ENCODE measurements around the gene RARB. TPM values are rescaled to one million over a fixed set of nuclear protein-coding genes. Genes with fewer than 3 reads are reported as not detected.

Gene RARB
- polyA plus RNA-seq, 1 experiment: 7.8 TPM

DNA sequence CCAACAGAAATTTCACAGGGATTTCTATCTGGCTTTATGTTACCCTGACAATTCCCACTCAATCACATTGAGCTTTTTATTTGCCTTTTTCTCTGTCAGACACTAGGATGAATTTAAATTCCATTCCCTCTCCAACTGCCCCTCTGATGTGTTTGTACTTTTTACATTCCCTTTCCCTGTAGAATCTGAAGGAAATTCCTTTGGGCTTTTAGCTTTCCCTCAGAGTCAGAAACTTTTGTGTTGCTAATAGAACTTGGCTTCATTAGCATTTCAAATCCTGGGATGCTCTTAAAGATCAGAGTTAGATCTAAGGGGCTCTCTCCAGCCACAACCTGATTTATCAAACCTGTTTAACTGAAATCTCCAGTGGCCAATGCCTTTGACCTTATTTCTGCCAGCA lies 7.9 kb upstream of the RARB start:
- TF ChIP-seq, protein P1, sequence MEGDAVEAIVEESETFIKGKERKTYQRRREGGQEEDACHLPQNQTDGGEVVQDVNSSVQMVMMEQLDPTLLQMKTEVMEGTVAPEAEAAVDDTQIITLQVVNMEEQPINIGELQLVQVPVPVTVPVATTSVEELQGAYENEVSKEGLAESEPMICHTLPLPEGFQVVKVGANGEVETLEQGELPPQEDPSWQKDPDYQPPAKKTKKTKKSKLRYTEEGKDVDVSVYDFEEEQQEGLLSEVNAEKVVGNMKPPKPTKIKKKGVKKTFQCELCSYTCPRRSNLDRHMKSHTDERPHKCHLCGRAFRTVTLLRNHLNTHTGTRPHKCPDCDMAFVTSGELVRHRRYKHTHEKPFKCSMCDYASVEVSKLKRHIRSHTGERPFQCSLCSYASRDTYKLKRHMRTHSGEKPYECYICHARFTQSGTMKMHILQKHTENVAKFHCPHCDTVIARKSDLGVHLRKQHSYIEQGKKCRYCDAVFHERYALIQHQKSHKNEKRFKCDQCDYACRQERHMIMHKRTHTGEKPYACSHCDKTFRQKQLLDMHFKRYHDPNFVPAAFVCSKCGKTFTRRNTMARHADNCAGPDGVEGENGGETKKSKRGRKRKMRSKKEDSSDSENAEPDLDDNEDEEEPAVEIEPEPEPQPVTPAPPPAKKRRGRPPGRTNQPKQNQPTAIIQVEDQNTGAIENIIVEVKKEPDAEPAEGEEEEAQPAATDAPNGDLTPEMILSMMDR (IDR thresholded peaks at IDR 0.05; ENCODE audit: insufficient read depth, low read depth, low read length): no peak
- Histone ChIP-seq H3K4me3 (ENCODE audit: low read depth, low read length) (no peak overlapping the region), H3K27me3 (ENCODE audit: control insufficient read depth, insufficient read depth, low read length) (no peaks in the 10 kb centered on the region), H3K36me3 (ENCODE audit: control insufficient read depth, insufficient read depth, low read length) (no peaks in the 10 kb centered on the region)
- ChIA-PET POLR2A (no interaction called here), CTCF (interaction anchor here (1.1 kb wide), 2 partner anchors 10 to 176 kb away, joined by 3 read pairs; no protein-coding TSS in a partner anchor)
- DNase-seq (ENCODE audit: low read depth): no peak

DNA sequence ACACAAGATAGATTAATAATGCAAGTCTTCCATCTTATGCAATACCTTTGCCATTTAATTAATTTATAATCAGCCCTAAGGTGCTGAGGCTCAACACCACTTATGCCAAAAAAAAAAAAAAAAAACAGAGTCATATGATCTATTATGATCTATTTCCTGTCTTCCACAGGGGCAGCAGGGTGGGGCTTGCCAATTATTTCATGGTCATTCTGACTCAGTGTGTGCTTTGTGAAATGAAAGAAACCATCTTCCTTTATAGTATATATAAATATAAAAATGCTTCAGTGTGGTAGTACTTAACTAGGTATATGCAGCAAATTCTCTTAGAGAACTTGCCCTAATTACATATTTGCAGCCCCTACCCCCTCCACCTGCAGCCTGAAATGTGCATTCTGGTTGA lies 7.2 kb upstream of the RARB start:
- Histone ChIP-seq H3K4me3 (ENCODE audit: low read depth, low read length) (no peak overlapping the region), H3K36me3 (ENCODE audit: control insufficient read depth, insufficient read depth, low read length) (no peaks in the 10 kb centered on the region), H3K27me3 (ENCODE audit: control insufficient read depth, insufficient read depth, low read length) (no peaks in the 10 kb centered on the region)
- ChIA-PET CTCF (no interaction called here), POLR2A (no interaction called here)
- TF ChIP-seq, protein P1 (IDR thresholded peaks at IDR 0.05; ENCODE audit: insufficient read depth, low read depth, low read length): no peak
- no peak for DNase-seq (ENCODE audit: low read depth)

DNA sequence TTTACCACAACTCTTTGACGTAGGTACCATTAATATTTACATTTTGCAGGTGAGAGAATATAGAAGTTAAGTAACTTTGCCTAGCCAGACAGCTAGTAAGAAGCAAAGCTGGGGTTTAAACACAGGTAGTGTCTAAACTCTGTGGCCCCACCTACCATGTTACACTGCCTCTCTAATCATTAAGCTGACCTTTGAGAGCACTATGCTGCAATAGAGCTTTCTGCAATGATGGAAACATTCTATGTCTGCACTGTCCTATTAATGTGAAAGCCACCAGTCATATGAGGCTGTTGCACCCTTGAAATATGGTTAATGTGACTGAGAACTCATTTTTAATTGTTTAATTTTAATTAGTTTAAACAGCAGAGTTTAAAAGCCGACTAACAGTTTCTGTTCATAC lies 6.3 kb upstream of the RARB start:
- Histone ChIP-seq H3K36me3 (ENCODE audit: control insufficient read depth, insufficient read depth, low read length) (no peaks in the 10 kb centered on the region), H3K27me3 (ENCODE audit: control insufficient read depth, insufficient read depth, low read length) (no peaks in the 10 kb centered on the region), H3K4me3 (ENCODE audit: low read depth, low read length) (no peak overlapping the region)
- ChIA-PET POLR2A (no interaction called here), CTCF (no interaction called here)
- DNase-seq (ENCODE audit: low read depth): no peak
- TF ChIP-seq, protein P1 (IDR thresholded peaks at IDR 0.05; ENCODE audit: insufficient read depth, low read depth, low read length): no peak

DNA sequence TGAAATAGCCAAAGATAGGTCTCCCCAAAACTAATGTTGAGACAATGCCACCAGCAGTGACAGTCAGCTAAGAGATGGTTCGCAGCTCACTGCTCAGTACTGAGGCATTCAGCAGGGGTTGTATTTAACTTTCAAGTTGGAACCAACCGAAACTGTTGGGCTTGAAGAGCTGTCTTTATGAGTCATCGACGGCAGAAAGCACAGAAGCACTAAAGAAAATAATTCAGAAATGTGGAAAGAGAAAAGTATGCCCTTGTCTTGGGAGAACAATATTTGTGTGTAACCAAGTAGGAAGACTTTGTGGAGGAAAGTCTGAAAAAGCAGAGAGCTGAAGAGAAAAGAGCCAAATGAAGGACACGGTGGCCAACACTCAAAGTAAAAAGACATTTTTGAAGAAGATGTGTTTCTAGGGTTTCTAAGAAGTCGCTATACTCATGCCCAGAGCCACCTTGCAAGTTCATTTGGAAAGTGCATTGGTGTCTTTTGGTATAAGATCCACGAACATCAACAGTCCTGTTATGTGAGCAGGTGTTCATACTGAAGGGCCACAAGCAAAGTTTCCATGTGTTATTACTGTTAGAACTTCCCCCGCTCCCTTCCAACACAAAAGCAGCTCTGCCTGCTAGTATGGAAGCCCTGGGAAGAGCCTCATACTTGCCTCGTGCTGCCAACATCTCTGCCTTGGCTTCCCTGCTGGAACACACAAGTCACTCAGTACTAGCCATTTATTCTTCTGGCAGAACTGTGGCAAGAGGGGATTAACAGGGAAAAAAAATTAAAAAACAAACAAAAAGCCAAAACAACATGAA lies 4.1 kb upstream of the RARB start:
- ChIA-PET POLR2A (interaction anchor here (0.6 kb wide), 1 partner anchor 21 kb away, joined by 7 read pairs; no protein-coding TSS in a partner anchor), CTCF (interaction anchor here (1.6 kb wide), 1 partner anchor 162 kb away, joined by 3 read pairs; no protein-coding TSS in a partner anchor)
- Histone ChIP-seq H3K27me3 (ENCODE audit: control insufficient read depth, insufficient read depth, low read length) (no peaks in the 10 kb centered on the region), H3K36me3 (ENCODE audit: control insufficient read depth, insufficient read depth, low read length) (no peaks in the 10 kb centered on the region), H3K4me3 (ENCODE audit: low read depth, low read length) (no peak overlapping the region)
- DNase-seq (ENCODE audit: low read depth): no peak
- TF ChIP-seq, protein P1 (IDR thresholded peaks at IDR 0.05; ENCODE audit: insufficient read depth, low read depth, low read length): no peak

DNA sequence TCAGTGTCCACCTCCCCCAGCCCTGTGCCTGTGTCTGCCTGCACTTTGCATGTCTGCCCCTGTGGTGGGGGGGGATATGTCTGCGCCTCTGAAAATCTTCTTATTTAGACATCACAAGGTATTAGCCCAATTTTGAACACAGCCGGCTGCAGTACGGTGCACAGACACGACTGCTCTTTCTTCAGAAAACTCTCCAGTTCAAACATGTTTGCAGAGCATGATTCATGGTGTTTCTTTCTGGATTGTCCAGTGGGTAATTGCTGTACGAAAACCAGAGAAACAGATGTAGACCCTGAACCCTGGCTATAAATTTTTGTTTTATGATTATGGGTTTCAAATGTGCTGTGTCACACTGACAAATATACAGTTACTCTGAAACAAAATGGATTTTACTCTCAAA lies 3.4 kb upstream of the RARB start:
- TF ChIP-seq, protein P1 (IDR thresholded peaks at IDR 0.05; ENCODE audit: insufficient read depth, low read depth, low read length): no peak
- peak; percentile 68 for DNase-seq (ENCODE audit: low read depth)
- ChIA-PET POLR2A (no interaction called here), CTCF (interaction anchor here (1.6 kb wide), 1 partner anchor 162 kb away, joined by 3 read pairs; no protein-coding TSS in a partner anchor)
- Histone ChIP-seq H3K4me3 (ENCODE audit: low read depth, low read length) (no peak overlapping the region), H3K36me3 (ENCODE audit: control insufficient read depth, insufficient read depth, low read length) (no peaks in the 10 kb centered on the region), H3K27me3 (ENCODE audit: control insufficient read depth, insufficient read depth, low read length) (no peaks in the 10 kb centered on the region)
